SK-N-SH (cell line): ENCODE results near the gene CASP4. TPM values are rescaled to one million over a fixed set of nuclear protein-coding genes. Genes with fewer than 3 reads are reported as not detected.
A peak's percentile ranks its signal among the peaks of the same experiment; 100 is the strongest.

Source experiments
- CTCF ChIA-PET: fragments of 300-600, 350-600 bp; formaldehyde crosslinking; extraction: SDS; loops from one replicate; lab custom pipeline; 2021; lab: Yijun Ruan, JAX
- POLR2A ChIA-PET: fragments of 350-600 bp; sonication (Branson Sonifier 250); formaldehyde crosslinking; extraction: SDS; loops from one replicate; lab custom pipeline; 2020; ENCODE audit warnings: antibody characterized with exemption, inconsistent platforms; lab: Yijun Ruan, JAX
- DNase-seq: peaks from one replicate; pipeline ENCODE4 v3.0.0; 2012
- H2AFZ ChIP-seq: fragments of 200-600 bp; sonication (generic); 2 replicates; pipeline ENCODE4 v1.8.1; 2016; ENCODE audit warnings: antibody characterized with exemption, mild to moderate bottlenecking, low read depth
- H3F3A ChIP-seq: fragments of 200-600 bp; sonication (generic); replicated peaks from 2 replicates; pipeline ENCODE3; 2016; ENCODE audit warnings: antibody characterized with exemption, mild to moderate bottlenecking; ENCODE audit not compliant: insufficient read depth
- H3K27ac ChIP-seq, 2 experiments: fragments of 200-500 bp in 1 of 2; fragments of 200-600 bp in 1 of 2; sonication (Bioruptor generic) in 1 of 2; sonication (generic), shearing (Covaris generic) in 1 of 2; 2 replicates each; pipeline versions ENCODE4 v1.5.1 to v1.6.1; 2014 to 2016; ENCODE audit warnings: low read depth in 2 of 2, inconsistent platforms in 1 of 2, low read length in 1 of 2, mild to moderate bottlenecking in 1 of 2, mixed read lengths in 1 of 2
- H3K27me3 ChIP-seq: fragments of 200-600 bp; sonication (generic), shearing (Covaris generic); 2 replicates; pipeline ENCODE4 v1.6.1; 2016; ENCODE audit warnings: mixed run types; ENCODE audit not compliant: insufficient read depth
- H3K36me3 ChIP-seq, 2 experiments: fragments of 200-500 bp in 1 of 2; fragments of 200-600 bp in 1 of 2; sonication (Bioruptor generic) in 1 of 2; sonication (generic) in 1 of 2; replicated peaks in 1 of 2; 2 replicates each; pipeline versions ENCODE3 to v1.5.1; 2014 to 2016; ENCODE audit warnings: low read length in 1 of 2, mild to moderate bottlenecking in 1 of 2; ENCODE audit not compliant: insufficient read depth in 2 of 2, control insufficient read depth in 1 of 2
- H3K4me1 ChIP-seq, 2 experiments: fragments of 200-500 bp in 1 of 2; fragments of 200-600 bp in 1 of 2; sonication (Bioruptor generic) in 1 of 2; sonication (generic), shearing (Covaris generic) in 1 of 2; 2 replicates each; pipeline versions ENCODE4 v1.5.1 to v1.6.1; 2014 to 2016; ENCODE audit warnings: low read depth in 1 of 2, low read length in 1 of 2, mixed run types in 1 of 2; ENCODE audit not compliant: insufficient read depth in 2 of 2, control insufficient read depth in 1 of 2
- H3K4me2 ChIP-seq: fragments of 200-600 bp; sonication (generic), shearing (Covaris generic); 2 replicates; pipeline ENCODE4 v1.6.1; 2017; ENCODE audit warnings: mixed run types
- H3K4me3 ChIP-seq, 2 experiments: fragments of 200-500 bp in 1 of 2; fragments of 200-600 bp in 1 of 2; sonication (Bioruptor generic) in 1 of 2; sonication (generic), shearing (Covaris generic) in 1 of 2; 2 replicates each; pipeline versions ENCODE4 v1.5.1 to v1.8.1; 2014 to 2016; ENCODE audit warnings: low read depth in 2 of 2, inconsistent platforms in 1 of 2, low read length in 1 of 2, mild to moderate bottlenecking in 1 of 2, mixed read lengths in 1 of 2, moderate library complexity in 1 of 2
- H3K79me2 ChIP-seq: fragments of 200-600 bp; sonication (generic); 2 replicates; pipeline ENCODE4 v1.8.1; 2017; ENCODE audit warnings: mild to moderate bottlenecking; ENCODE audit not compliant: insufficient read depth
- H3K9ac ChIP-seq: fragments of 200-600 bp; sonication (generic); 2 replicates; pipeline ENCODE4 v1.6.1; 2017; ENCODE audit warnings: mixed run types
- H3K9me2 ChIP-seq: fragments of 200-600 bp; sonication (generic); 2 replicates; pipeline ENCODE4 v1.6.1; 2017; ENCODE audit warnings: mixed run types
- H3K9me3 ChIP-seq: fragments of 200-600 bp; sonication (generic); 2 replicates; pipeline ENCODE4 v1.6.1; 2017; ENCODE audit warnings: mixed run types, mild to moderate bottlenecking, moderate library complexity
- H4K20me1 ChIP-seq: fragments of 200-600 bp; sonication (generic); 2 replicates; pipeline ENCODE4 v1.6.1; 2017; ENCODE audit warnings: mild to moderate bottlenecking, mixed run types; ENCODE audit not compliant: insufficient read depth
- CTCF ChIP-seq: fragments of 200-600 bp; sonication (generic); IDR thresholded peaks from 2 replicates; pipeline ENCODE4 v1.6.1; 2017; ENCODE audit warnings: antibody characterized with exemption, mild to moderate bottlenecking, moderate library complexity
- EP300 ChIP-seq, 2 experiments: IDR thresholded peaks; 2 replicates each; pipeline versions ENCODE4 v1.4.0 to v1.6.1; 2012; ENCODE audit warnings: borderline replicate concordance in 1 of 2, low read depth in 1 of 2, low read length in 1 of 2
- EZH2phosphoT487 ChIP-seq: fragments of 200-600 bp; sonication (generic); IDR thresholded peaks from 2 replicates; pipeline ENCODE4 v1.6.1; 2017; ENCODE audit warnings: low read depth, mixed run types, mild to moderate bottlenecking, antibody characterized with exemption, moderate library complexity, borderline replicate concordance
- FOXJ3 ChIP-seq: sonication (generic); formaldehyde crosslinking; IDR thresholded peaks from 2 replicates; pipeline ENCODE4 v1.5.1; 2020; ENCODE audit warnings: mild to moderate bottlenecking, missing genetic modification reagents
- GABPA ChIP-seq: IDR thresholded peaks from 2 replicates; pipeline ENCODE4 v1.4.0; 2012; ENCODE audit warnings: low read depth, mild to moderate bottlenecking
- JUND ChIP-seq: IDR thresholded peaks from 2 replicates; pipeline ENCODE4 v1.4.0; 2012
- MXI1 ChIP-seq: IDR thresholded peaks from 2 replicates; pipeline ENCODE4 v1.6.1; 2012; ENCODE audit warnings: mild to moderate bottlenecking, low read depth, low read length, improper control_type of control experiment
- NRF1 ChIP-seq: IDR thresholded peaks from 2 replicates; pipeline ENCODE4 v1.6.1; 2012; ENCODE audit warnings: low read depth, mild to moderate bottlenecking, low read length
- RAD21 ChIP-seq: IDR thresholded peaks from 2 replicates; pipeline ENCODE4 v1.6.1; 2012; ENCODE audit warnings: mild to moderate bottlenecking, low read length
- RCOR1 ChIP-seq: fragments of 150-350 bp; IDR thresholded peaks from 2 replicates; pipeline ENCODE4 v1.6.1; 2017; ENCODE audit warnings: antibody characterized with exemption, low read length
- SIN3A ChIP-seq: IDR thresholded peaks from 2 replicates; pipeline ENCODE4 v1.6.1; 2012; ENCODE audit warnings: low read depth, mild to moderate bottlenecking, low read length, moderate library complexity, borderline replicate concordance
- TCF12 ChIP-seq: IDR thresholded peaks from 2 replicates; pipeline ENCODE4 v1.4.0; 2012
- TEAD4 ChIP-seq: IDR thresholded peaks from 2 replicates; pipeline ENCODE4 v1.4.0; 2012; ENCODE audit warnings: mild to moderate bottlenecking, borderline replicate concordance; ENCODE audit not compliant: insufficient read depth
- USF2 ChIP-seq: fragments of 150-350 bp; IDR thresholded peaks from 2 replicates; pipeline ENCODE4 v1.6.1; 2017; ENCODE audit warnings: antibody characterized with exemption, low read length, low read depth, borderline replicate concordance
- WGBS: methylation state at CpG from one replicate; pipeline ENCODE4 v1.1.6; 2017; ENCODE audit warnings: low lambda C conversion rate; 5-methylcytosine and 5-hydroxymethylcytosine counted together
- polyA plus RNA-seq, 3 experiments: library from polyadenylated mRNA; depleted of rRNA; stranded (reverse); fragments of >200 nt; gene quantifications; 2 replicates each; pipeline ENCODE4 v1.2.3, GENCODE V29; 2012

The CASP4 gene
- polyA plus RNA-seq, 1 of the 3 experiments (the other 2 are of a cell fraction), result 9.1 TPM

- ChIA-PET POLR2A (no interaction called here), CTCF (no interaction called here)
- no peaks in the 10 kb centered on the region for H3K9me2 ChIP-seq
Measured at GRCh38 chr11:105000797-105001196, 32.4 kb upstream of the CASP4 start.

DNA sequence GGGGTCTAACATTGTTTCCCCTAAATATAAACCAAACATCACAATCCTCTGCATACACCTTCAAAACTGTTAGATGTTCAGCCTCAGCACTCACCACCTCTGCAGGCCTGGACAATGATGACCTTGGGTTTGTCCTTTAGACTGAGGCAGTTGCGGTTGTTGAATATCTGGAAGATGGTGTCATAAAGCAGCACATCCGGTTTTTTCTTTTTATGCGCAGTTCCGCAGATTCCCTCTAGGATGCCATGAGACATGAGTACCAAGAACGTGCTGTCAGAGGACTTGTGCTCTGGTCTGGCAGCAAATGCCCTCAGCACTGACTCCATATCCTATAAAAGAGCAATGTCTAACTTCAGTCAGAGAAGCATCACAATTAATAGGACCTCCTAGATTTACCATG, 31.8 kb upstream of the CASP4 start:
- CTCF ChIA-PET, result no interaction called here

More at GRCh38 chr11:105000797-105001196, 32.4 kb upstream of the CASP4 start:
- Histone ChIP-seq H3K9me3 (no peaks in the 10 kb centered on the region), H2AFZ (no peak overlapping the region), H3K4me3 (no peak overlapping the region), H3K79me2 (no peaks in the 10 kb centered on the region), H3K27ac (no peak overlapping the region), H3K4me2 (no peak overlapping the region), H3K36me3 (no peaks in the 10 kb centered on the region), H3K4me1 (peaks cover 0 to 5% of the 10 kb centered on the region in 2 experiments; a peak in 2 of 4 replicates), H4K20me1 (no peaks in the 10 kb centered on the region), H3K9ac (no peak overlapping the region), H3K27me3 (no peaks in the 10 kb centered on the region), H3F3A (no peaks in the 10 kb centered on the region)
- DNase-seq, result no peak
- WGBS, result 88% methylated on average over 7 of the region's 7 CpGs
- TF ChIP-seq FOXJ3 (CRISPR knock-in tag), result no peak
- TF ChIP-seq EP300 (IDR thresholded peaks at IDR 0.05; ENCODE audit: borderline replicate concordance in 1 of 2, low read depth in 1 of 2, low read length in 1 of 2), result no peak
- TF ChIP-seq RAD21, result peak; percentile 11; the same call in 1 of the 2 replicates
- no peak for TF ChIP-seq SIN3A
- TF ChIP-seq MXI1, result no peak
- TF ChIP-seq CTCF, result peak; percentile 54
- TF ChIP-seq TEAD4, result no peak
- TF ChIP-seq EZH2phosphoT487, result no peak
- no peak for TF ChIP-seq TCF12
- TF ChIP-seq GABPA, result no peak
- TF ChIP-seq RCOR1, result no peak
- TF ChIP-seq JUND, result no peak
- TF ChIP-seq NRF1, result no peak

More for the DNA sequence above, 31.8 kb upstream of the CASP4 start:
- Histone ChIP-seq H3K27me3 (no peaks in the 10 kb centered on the region), H3K79me2 (no peaks in the 10 kb centered on the region), H4K20me1 (no peaks in the 10 kb centered on the region), H3K9me2 (no peaks in the 10 kb centered on the region)
- TF ChIP-seq CTCF (peak; percentile 12; the same call in 1 of the 2 replicates), USF2 (no peak)
- TF ChIP-seq, all 33 proteins: peak for 1
- no peaks in the 10 kb centered on the region for H3K9me3 ChIP-seq
- H3K27ac ChIP-seq, result no peak overlapping the region
- no peaks in the 10 kb centered on the region for H3K36me3 ChIP-seq
- no peak for DNase-seq
- H3K4me2 ChIP-seq, result no peak overlapping the region
- no peak overlapping the region; a peak in 1 of 4 replicates for H3K4me3 ChIP-seq
- H3K9ac ChIP-seq, result no peak overlapping the region
- H3K4me1 ChIP-seq, result peaks cover 0 to 2% of the 10 kb centered on the region in 2 experiments; a peak in 1 of 4 replicates
- H2AFZ ChIP-seq, result no peak overlapping the region
- H3F3A ChIP-seq, result no peaks in the 10 kb centered on the region
- POLR2A ChIA-PET, result no interaction called here
- 86% methylated on average over 5 of the region's 5 CpGs for WGBS
